SU-DHL-6 (cell line): ENCODE measurements around the gene LBH.

Source experiments
- H2AFZ ChIP-seq: fragments of 200-600 bp; sonication (generic); 2 replicates; pipeline ENCODE4 v1.6.1; 2014; ENCODE audit warnings: low read depth, mild to moderate bottlenecking, moderate library complexity, mixed read lengths, antibody characterized with exemption, low read length; ENCODE audit not compliant: severe bottlenecking
- H3F3A ChIP-seq: fragments of 200-600 bp; shearing (Covaris generic); 2 replicates; pipeline ENCODE4 v1.6.0; 2016; ENCODE audit warnings: antibody characterized with exemption, mild to moderate bottlenecking; ENCODE audit not compliant: insufficient read depth
- H3K27ac ChIP-seq: fragments of 200-600 bp; sonication (generic); 2 replicates; pipeline ENCODE4 v1.5.1; 2016; ENCODE audit warnings: low read depth, mild to moderate bottlenecking, low read length, moderate library complexity, mixed read lengths
- H3K27me3 ChIP-seq: fragments of 200-600 bp; sonication (generic), shearing (Covaris generic); 2 replicates; pipeline ENCODE4 v1.6.0; 2014; ENCODE audit warnings: mild to moderate bottlenecking, low read length
- H3K36me3 ChIP-seq: fragments of 200-600 bp; sonication (generic); 2 replicates; pipeline ENCODE4 v1.6.1; 2014; ENCODE audit warnings: mild to moderate bottlenecking, low read length, mixed read lengths
- H3K4me2 ChIP-seq: fragments of 300-600, 200-600 bp; shearing (Covaris generic), sonication (generic); 2 replicates; pipeline ENCODE4 v1.6.0; 2014; ENCODE audit warnings: low read length, low read depth, mild to moderate bottlenecking; ENCODE audit not compliant: poor library complexity, severe bottlenecking
- H3K4me3 ChIP-seq: fragments of 200-600 bp; sonication (generic); 2 replicates; pipeline ENCODE4 v1.5.1; 2014; ENCODE audit warnings: antibody characterized with exemption, low read length, mild to moderate bottlenecking, mixed read lengths; ENCODE audit not compliant: insufficient read depth, poor library complexity, severe bottlenecking
- H3K79me2 ChIP-seq: fragments of 200-600 bp; sonication (generic); 2 replicates; pipeline ENCODE4 v1.6.1; 2014; ENCODE audit warnings: mild to moderate bottlenecking, low read length, moderate library complexity; ENCODE audit not compliant: insufficient read depth
- H3K9ac ChIP-seq: fragments of 200-600 bp; sonication (generic); 2 replicates; pipeline ENCODE4 v1.7.0; 2014; ENCODE audit warnings: mild to moderate bottlenecking, low read length
- H3K9me2 ChIP-seq: fragments of 200-600 bp; sonication (generic); replicated peaks from 2 replicates; pipeline ENCODE4 v1.6.1; 2014; ENCODE audit warnings: low read length; ENCODE audit not compliant: insufficient read depth
- H3K9me3 ChIP-seq: fragments of 200-600 bp; sonication (generic); 2 replicates; pipeline ENCODE4 v1.6.1; 2014; ENCODE audit warnings: low read length, mixed read lengths; ENCODE audit not compliant: insufficient read depth
- H4K20me1 ChIP-seq: fragments of 200-600 bp; sonication (generic); 2 replicates; pipeline ENCODE4 v1.6.1; 2014; ENCODE audit warnings: low read depth, mild to moderate bottlenecking, antibody characterized with exemption, low read length, moderate library complexity, mixed read lengths
- EZH2phosphoT487 ChIP-seq: fragments of 200-600 bp; sonication (generic), shearing (Covaris generic); conservative IDR thresholded peaks from 2 replicates; pipeline ENCODE4 v1.6.1; 2018; ENCODE audit warnings: mild to moderate bottlenecking, antibody characterized with exemption, low read length, moderate library complexity, mixed read lengths
- TF ChIP-seq, protein P1 (sequence below): fragments of 200-600 bp; sonication (generic); IDR thresholded peaks from one replicate; pipeline ENCODE4 v1.5.1; 2017; ENCODE audit warnings: antibody characterized with exemption, mild to moderate bottlenecking, low read length, moderate library complexity; ENCODE audit not compliant: insufficient read depth, poor library complexity, severe bottlenecking

The LBH gene

DNA sequence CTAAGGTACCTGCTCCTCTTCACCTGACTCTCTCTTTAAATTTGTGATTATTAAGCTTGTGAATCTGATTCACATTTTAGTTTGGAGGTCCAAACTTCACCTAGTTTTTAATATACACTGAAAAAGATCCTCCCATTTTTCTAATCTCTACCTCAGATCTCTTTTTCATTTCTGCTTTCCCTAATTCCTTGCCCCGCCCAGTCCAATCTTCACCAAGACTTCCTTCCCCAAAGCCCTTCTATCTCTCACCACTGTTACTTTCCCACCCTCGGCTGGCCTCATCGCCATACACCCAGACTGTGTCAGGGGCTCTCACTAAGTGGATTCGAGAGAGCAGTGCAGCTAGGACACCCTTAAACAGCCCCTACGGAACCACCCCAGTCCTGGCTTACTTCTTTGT is 40.0 kb downstream of the LBH start:
- Histone ChIP-seq H3K4me2 (no peak overlapping the region), H3K27ac (no peak overlapping the region), H3K36me3 (no peaks in the 10 kb centered on the region), H4K20me1 (no peaks in the 10 kb centered on the region), H2AFZ (no peak overlapping the region), H3K79me2 (no peaks in the 10 kb centered on the region), H3K9me3 (no peaks in the 10 kb centered on the region), H3K9me2 (no peaks in the 10 kb centered on the region), H3K9ac (no peak overlapping the region), H3K4me3 (no peak overlapping the region), H3K27me3 (0 out of 2 replicates have a peak, but pooled peaks cover 3% of the 10 kb centered on the region), H3F3A (no peaks in the 10 kb centered on the region)
- TF ChIP-seq, protein P1, sequence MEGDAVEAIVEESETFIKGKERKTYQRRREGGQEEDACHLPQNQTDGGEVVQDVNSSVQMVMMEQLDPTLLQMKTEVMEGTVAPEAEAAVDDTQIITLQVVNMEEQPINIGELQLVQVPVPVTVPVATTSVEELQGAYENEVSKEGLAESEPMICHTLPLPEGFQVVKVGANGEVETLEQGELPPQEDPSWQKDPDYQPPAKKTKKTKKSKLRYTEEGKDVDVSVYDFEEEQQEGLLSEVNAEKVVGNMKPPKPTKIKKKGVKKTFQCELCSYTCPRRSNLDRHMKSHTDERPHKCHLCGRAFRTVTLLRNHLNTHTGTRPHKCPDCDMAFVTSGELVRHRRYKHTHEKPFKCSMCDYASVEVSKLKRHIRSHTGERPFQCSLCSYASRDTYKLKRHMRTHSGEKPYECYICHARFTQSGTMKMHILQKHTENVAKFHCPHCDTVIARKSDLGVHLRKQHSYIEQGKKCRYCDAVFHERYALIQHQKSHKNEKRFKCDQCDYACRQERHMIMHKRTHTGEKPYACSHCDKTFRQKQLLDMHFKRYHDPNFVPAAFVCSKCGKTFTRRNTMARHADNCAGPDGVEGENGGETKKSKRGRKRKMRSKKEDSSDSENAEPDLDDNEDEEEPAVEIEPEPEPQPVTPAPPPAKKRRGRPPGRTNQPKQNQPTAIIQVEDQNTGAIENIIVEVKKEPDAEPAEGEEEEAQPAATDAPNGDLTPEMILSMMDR, result no peak
- no peak for TF ChIP-seq EZH2phosphoT487

DNA sequence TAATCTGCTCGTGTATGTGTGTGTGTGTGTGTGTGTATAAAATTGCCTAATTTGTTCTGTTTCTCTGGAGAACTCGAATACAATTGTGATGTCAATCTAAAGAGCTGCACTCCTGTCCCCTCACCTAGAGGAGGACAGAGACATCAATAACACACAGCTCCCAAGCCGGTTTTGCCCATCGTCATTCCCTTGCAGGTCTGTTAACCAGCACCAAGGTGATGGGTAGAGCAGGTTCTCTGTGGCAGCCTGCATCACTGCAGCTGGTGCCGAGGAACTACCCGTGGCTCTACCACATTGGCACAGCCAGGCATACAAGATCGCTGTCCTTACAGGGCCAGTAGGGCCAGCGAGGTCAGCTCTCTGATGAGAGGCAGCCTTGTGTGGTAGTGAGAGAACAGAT is 41.0 kb downstream of the LBH start:
- no peaks in the 10 kb centered on the region for H3K9me3 ChIP-seq
- no peaks in the 10 kb centered on the region for H3K9me2 ChIP-seq
- H2AFZ ChIP-seq, result no peak overlapping the region
- H3F3A ChIP-seq, result no peaks in the 10 kb centered on the region
- H3K79me2 ChIP-seq, result no peaks in the 10 kb centered on the region
- TF ChIP-seq EZH2phosphoT487, result no peak
- TF ChIP-seq, protein P1, result no peak
- H3K9ac ChIP-seq, result no peak overlapping the region
- no peaks in the 10 kb centered on the region for H4K20me1 ChIP-seq
- no peaks in the 10 kb centered on the region for H3K36me3 ChIP-seq
- H3K27ac ChIP-seq, result no peak overlapping the region
- H3K27me3 ChIP-seq, result 0 out of 2 replicates have a peak, but pooled peaks cover 3% of the 10 kb centered on the region
- no peak overlapping the region for H3K4me3 ChIP-seq
- H3K4me2 ChIP-seq, result no peak overlapping the region

DNA sequence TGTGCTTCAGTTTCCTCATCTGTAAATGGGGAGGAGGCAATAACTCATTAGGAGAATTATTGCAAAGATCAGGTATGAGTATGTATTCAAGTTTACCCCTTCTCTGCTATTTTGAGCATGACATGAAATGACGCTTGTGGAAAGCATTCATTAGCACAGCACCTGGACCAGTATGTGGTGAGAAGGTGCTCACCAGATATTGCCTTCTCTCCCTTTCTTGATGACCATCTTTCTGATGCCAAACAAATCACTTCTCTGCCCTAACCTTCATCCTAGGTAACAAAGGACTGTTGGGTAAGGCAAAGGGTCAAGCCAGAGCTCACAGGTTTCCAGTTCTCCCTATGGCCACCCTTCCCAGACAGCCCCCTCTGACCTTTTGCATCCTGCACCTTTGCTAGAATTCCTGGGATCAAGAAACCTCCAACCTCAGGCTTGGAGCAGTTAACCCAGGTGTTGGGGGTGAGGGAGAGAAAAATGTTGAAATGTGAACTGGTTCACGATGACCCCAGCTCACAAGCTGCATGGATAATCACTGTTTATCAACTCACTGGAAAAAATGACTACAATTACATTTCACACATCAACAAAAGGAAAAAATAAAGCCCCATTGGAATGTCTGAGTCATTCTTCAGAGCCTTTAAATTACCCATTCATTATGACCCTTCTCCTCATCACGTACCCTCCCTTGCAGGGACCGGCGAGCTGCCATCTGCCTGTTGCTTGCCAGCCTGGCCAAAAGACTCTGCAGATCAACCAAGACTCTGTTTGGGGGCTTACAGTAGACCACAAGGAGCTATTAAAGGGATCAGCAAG is 41.6 kb downstream of the LBH start:
- Histone ChIP-seq H4K20me1 (no peaks in the 10 kb centered on the region), H3K27me3 (0 out of 2 replicates have a peak, but pooled peaks cover 3% of the 10 kb centered on the region), H3K4me2 (no peak overlapping the region), H3K4me3 (no peak overlapping the region), H3K9me3 (no peaks in the 10 kb centered on the region), H3K9me2 (no peaks in the 10 kb centered on the region), H3K36me3 (no peaks in the 10 kb centered on the region), H3K9ac (no peak overlapping the region), H3K27ac (no peak overlapping the region), H3F3A (no peaks in the 10 kb centered on the region), H3K79me2 (no peaks in the 10 kb centered on the region), H2AFZ (no peak overlapping the region)
- TF ChIP-seq, protein P1, result no peak
- no peak for TF ChIP-seq EZH2phosphoT487
